IMR-90 (cell line): ENCODE results near the gene ATXN1. TPM values are rescaled to one million over a fixed set of nuclear protein-coding genes. Genes with fewer than 3 reads are reported as not detected.

ENCODE experiments used
- ATAC-seq: fragments of 200-7000 bp; cut with Tn5 transposase; 2 replicates; pipeline ENCODE4 v1.9.1; 2020; ENCODE audit warnings: low read depth, mild to moderate bottlenecking, moderate library complexity
- BruUV-seq: library from RNA; stranded (reverse); fragments of 400-500 nt; replicated peaks from 2 replicates; lab custom pipeline; 2021; lab: Mats Ljungman, UMichigan
- CTCF ChIA-PET: fragments of 300-600 bp; formaldehyde crosslinking; extraction: SDS; loops from one replicate; lab custom pipeline; 2021; ENCODE audit warnings: antibody characterized with exemption; lab: Yijun Ruan, JAX
- POLR2A ChIA-PET: fragments of 300-600 bp; sonication (Branson Sonifier 250); formaldehyde crosslinking; loops from one replicate; lab custom pipeline; 2022; ENCODE audit warnings: antibody characterized with exemption; ENCODE audit not compliant: unreplicated experiment; lab: Charles Lee
- DNase-seq: peaks from one replicate; pipeline ENCODE4 v3.0.0; 2013
- H2AFZ ChIP-seq: replicated peaks from 2 replicates; pipeline ENCODE3; 2013; ENCODE audit warnings: low read length, mild to moderate bottlenecking; ENCODE audit not compliant: poor library complexity
- H2AK5ac ChIP-seq: 2 replicates; pipeline ENCODE4 v1.6.1; 2013; ENCODE audit warnings: low read depth, low read length, inconsistent platforms
- H2AK9ac ChIP-seq: replicated peaks from 2 replicates; pipeline ENCODE3; 2013; ENCODE audit warnings: mild to moderate bottlenecking, low read depth, low read length, moderate library complexity; ENCODE audit not compliant: poor library complexity
- H2BK120ac ChIP-seq: 2 replicates; pipeline ENCODE4 v1.6.1; 2013; ENCODE audit warnings: low read depth, low read length, inconsistent platforms
- H2BK15ac ChIP-seq: 3 replicates; pipeline ENCODE4 v1.6.1; 2013; ENCODE audit warnings: low read depth, low read length, inconsistent platforms
- H2BK20ac ChIP-seq: 2 replicates; pipeline ENCODE4 v1.6.1; 2013; ENCODE audit warnings: low read depth, mild to moderate bottlenecking, inconsistent platforms, low read length, moderate library complexity
- H2BK5ac ChIP-seq: 2 replicates; pipeline ENCODE4 v1.6.1; 2013; ENCODE audit warnings: mild to moderate bottlenecking, low read depth, low read length, inconsistent platforms; ENCODE audit not compliant: poor library complexity, severe bottlenecking
- H3K14ac ChIP-seq: replicated peaks from 2 replicates; pipeline ENCODE4 v1.6.1; 2013; ENCODE audit warnings: low read depth, low read length, inconsistent platforms
- H3K18ac ChIP-seq: 2 replicates; pipeline ENCODE4 v1.6.1; 2013; ENCODE audit warnings: low read depth, low read length, control low read depth
- H3K23ac ChIP-seq: 2 replicates; pipeline ENCODE4 v1.6.1; 2013; ENCODE audit warnings: low read depth, low read length, inconsistent platforms
- H3K27ac ChIP-seq: 2 replicates; pipeline ENCODE4 v1.5.1; 2013; ENCODE audit warnings: mild to moderate bottlenecking, control low read depth, low read length; ENCODE audit not compliant: insufficient read depth
- H3K27me3 ChIP-seq: 2 replicates; pipeline ENCODE4 v1.6.1; 2013; ENCODE audit warnings: low read length; ENCODE audit not compliant: control insufficient read depth, insufficient read depth
- H3K36me3 ChIP-seq: 2 replicates; pipeline ENCODE4 v1.6.1; 2013; ENCODE audit warnings: low read length, mixed read lengths; ENCODE audit not compliant: control insufficient read depth, insufficient read depth
- H3K4ac ChIP-seq: 2 replicates; pipeline ENCODE4 v1.6.1; 2013; ENCODE audit warnings: low read depth, low read length, inconsistent platforms
- H3K4me1 ChIP-seq: 2 replicates; pipeline ENCODE4 v1.6.1; 2013; ENCODE audit warnings: low read length, mixed read lengths; ENCODE audit not compliant: control insufficient read depth, insufficient read depth
- H3K4me2 ChIP-seq: 2 replicates; pipeline ENCODE4 v1.6.1; 2013; ENCODE audit warnings: low read depth, mild to moderate bottlenecking, control low read depth, low read length, moderate library complexity
- H3K4me3 ChIP-seq: 2 replicates; pipeline ENCODE4 v1.5.1; 2013; ENCODE audit warnings: low read depth, mild to moderate bottlenecking, control low read depth, low read length, moderate library complexity; ENCODE audit not compliant: insufficient read depth
- H3K56ac ChIP-seq: 2 replicates; pipeline ENCODE4 v1.6.1; 2013; ENCODE audit warnings: low read length, inconsistent platforms; ENCODE audit not compliant: insufficient read depth; ENCODE audit errors: extremely low read depth
- H3K79me1 ChIP-seq, 2 experiments: 2 replicates each; pipeline ENCODE4 v1.6.1; 2013; ENCODE audit warnings: low read length in 2 of 2, inconsistent platforms in 1 of 2, low read depth in 1 of 2
- H3K9ac ChIP-seq: 2 replicates; pipeline ENCODE4 v1.6.1; 2013; ENCODE audit warnings: low read depth, low read length, control low read depth
- H3K9me1 ChIP-seq: 2 replicates; pipeline ENCODE4 v1.6.1; 2013; ENCODE audit warnings: low read length, inconsistent platforms; ENCODE audit not compliant: insufficient read depth
- H3K9me3 ChIP-seq: 2 replicates; pipeline ENCODE4 v1.6.1; 2013; ENCODE audit warnings: low read length; ENCODE audit not compliant: control insufficient read depth, insufficient read depth
- H4K20me1 ChIP-seq: 2 replicates; pipeline ENCODE4 v1.6.1; 2013; ENCODE audit warnings: low read length, inconsistent platforms; ENCODE audit not compliant: insufficient read depth
- H4K5ac ChIP-seq: 2 replicates; pipeline ENCODE4 v1.6.1; 2013; ENCODE audit warnings: mild to moderate bottlenecking, low read depth, low read length, control low read depth
- H4K8ac ChIP-seq, 2 experiments: 2 replicates each; pipeline ENCODE4 v1.6.1; 2013; ENCODE audit warnings: low read depth in 2 of 2, low read length in 2 of 2, control low read depth in 1 of 2, inconsistent platforms in 1 of 2
- H4K91ac ChIP-seq: 2 replicates; pipeline ENCODE4 v1.6.1; 2013; ENCODE audit warnings: low read depth, low read length, inconsistent platforms; ENCODE audit not compliant: insufficient read depth
- BHLHE40 ChIP-seq: fragments of 150-350 bp; IDR thresholded peaks from 2 replicates; pipeline ENCODE4 v1.6.1; 2016; ENCODE audit warnings: mild to moderate bottlenecking, low read depth, low read length
- CEBPB ChIP-seq: IDR thresholded peaks from 2 replicates; pipeline ENCODE4 v1.6.1; 2012; ENCODE audit warnings: low read depth, low read length, improper control_type of control experiment
- CHD1 ChIP-seq: IDR thresholded peaks from 2 replicates; pipeline ENCODE4 v1.6.1; 2012; ENCODE audit warnings: low read depth, low read length, improper control_type of control experiment
- CTCF ChIP-seq: conservative IDR thresholded peaks from 2 replicates; pipeline ENCODE4 v1.5.1; 2012; ENCODE audit warnings: mild to moderate bottlenecking, low read depth, low read length, improper control_type of control experiment
- ELK1 ChIP-seq: fragments of 150-350 bp; IDR thresholded peaks from 2 replicates; pipeline ENCODE4 v1.6.1; 2016; ENCODE audit warnings: low read depth, mild to moderate bottlenecking, low read length, moderate library complexity, borderline replicate concordance
- FOS ChIP-seq: fragments of 150-350 bp; IDR thresholded peaks from 2 replicates; pipeline ENCODE4 v1.6.1; 2016; ENCODE audit warnings: low read depth, low read length
- MAFK ChIP-seq: IDR thresholded peaks from 2 replicates; pipeline ENCODE4 v1.6.1; 2012; ENCODE audit warnings: low read depth, low read length, improper control_type of control experiment
- MAZ ChIP-seq: IDR thresholded peaks from 2 replicates; pipeline ENCODE4 v1.6.1; 2012; ENCODE audit warnings: low read depth, mild to moderate bottlenecking, low read length, improper control_type of control experiment, moderate library complexity, borderline replicate concordance
- MXI1 ChIP-seq: IDR thresholded peaks from 2 replicates; pipeline ENCODE4 v1.6.1; 2012; ENCODE audit warnings: low read depth, mild to moderate bottlenecking, low read length, moderate library complexity, borderline replicate concordance
- NFE2L2 ChIP-seq: fragments of 150-350 bp; IDR thresholded peaks from 2 replicates; pipeline ENCODE4 v1.6.1; 2016; ENCODE audit warnings: low read depth, mild to moderate bottlenecking, low read length
- POLR2A ChIP-seq: IDR thresholded peaks from 2 replicates; pipeline ENCODE4 v1.6.1; 2012; ENCODE audit warnings: mild to moderate bottlenecking, low read depth, low read length
- RAD21 ChIP-seq: IDR thresholded peaks from 2 replicates; pipeline ENCODE4 v1.6.1; 2012; ENCODE audit warnings: low read length, improper control_type of control experiment
- RCOR1 ChIP-seq: IDR thresholded peaks from 2 replicates; pipeline ENCODE4 v1.6.1; 2012; ENCODE audit warnings: mild to moderate bottlenecking, low read length, improper control_type of control experiment; ENCODE audit not compliant: insufficient replicate concordance
- RFX5 ChIP-seq: IDR thresholded peaks from 2 replicates; pipeline ENCODE4 v1.8.0; 2012; ENCODE audit warnings: low read depth, mild to moderate bottlenecking, low read length, moderate library complexity
- SMC3 ChIP-seq: fragments of 150-350 bp; IDR thresholded peaks from 2 replicates; pipeline ENCODE4 v1.6.1; 2016; ENCODE audit warnings: low read depth, mild to moderate bottlenecking, antibody characterized with exemption, low read length, moderate library complexity
- USF2 ChIP-seq: fragments of 150-350 bp; IDR thresholded peaks from 2 replicates; pipeline ENCODE4 v1.6.1; 2017; ENCODE audit warnings: mild to moderate bottlenecking, antibody characterized with exemption, low read length, low read depth
- WGBS, 2 experiments: methylation state at CpG; one replicate each; pipeline versions ENCODE4 v1.1.5 to v1.1.7; 2013; ENCODE audit warnings: missing lambda C conversion rate in 2 of 2; ENCODE audit not compliant: insufficient read length in 1 of 2; ENCODE audit errors: extremely low coverage in 2 of 2; 5-methylcytosine and 5-hydroxymethylcytosine counted together
- dilution Hi-C: fragments of 300-500 bp; cut with HindIII; formaldehyde crosslinking; loops from one replicate; pipeline ENCODE4 v1.14.3; 2018; ENCODE audit warnings: low sequenced_read_pairs; ENCODE audit not compliant: unreplicated experiment
- in situ Hi-C: fragments of 300-500 bp; cut with MboI; formaldehyde crosslinking; loops from 3 replicates; pipeline ENCODE4 v1.14.3; 2019; ENCODE audit warnings: low sequenced_read_pairs, inconsistent platforms, mixed read lengths
- intact Hi-C: fragments of 100-400 bp; cut with micrococcal nuclease; formaldehyde crosslinking; loops from 2 replicates; pipeline ENCODE4 v1.10.0; 2022
- polyA plus RNA-seq, 3 experiments: library from polyadenylated mRNA; depleted of rRNA; stranded (reverse); fragments of >200 nt; gene quantifications; 2 replicates each; pipeline ENCODE4 v1.2.3, GENCODE V29; 2012; ENCODE audit warnings: low replicate concordance in 1 of 3
- total RNA-seq: library from RNA; depleted of rRNA; stranded (reverse); fragments of >200 nt; gene quantifications from 2 replicates; pipeline ENCODE4 v1.2.3, GENCODE V29; 2012

The ATXN1 gene
- total and polyA plus RNA-seq, 2 of the 4 experiments (the other 2 are of a cell fraction) = 7.3 to 11.1 TPM

- DNase-seq = no peak
- Histone ChIP-seq H3K9me1 (peaks cover 8% of the 10 kb centered on the region; the same call in 1 of the 2 replicates), H3K14ac (no peak overlapping the region), H3K4me3 (no peak overlapping the region), H2AK9ac (no peak overlapping the region), H3K9me3 (no peaks in the 10 kb centered on the region), H2AK5ac (no peak overlapping the region), H4K20me1 (no peaks in the 10 kb centered on the region), H2BK5ac (no peak overlapping the region), H3K56ac (no peak overlapping the region), H4K91ac (no peak overlapping the region), H3K23ac (0 out of 2 replicates have a peak overlapping the region, but pooled peaks have one; percentile 16), H3K9ac (no peak overlapping the region), H3K4ac (0 out of 2 replicates have a peak overlapping the region, but pooled peaks have one; percentile 11), H3K79me1 (peaks cover 5 to 25% of the 10 kb centered on the region in 2 experiments), H4K8ac (no peak overlapping the region), H2BK20ac (0 out of 2 replicates have a peak overlapping the region, but pooled peaks have one; percentile 14), H3K4me1 (no peaks in the 10 kb centered on the region; the same call in none of the 2 replicates), H2BK120ac (no peak overlapping the region; the same call in 1 of the 2 replicates), H3K27me3 (no peaks in the 10 kb centered on the region), H3K18ac (0 out of 2 replicates have a peak overlapping the region, but pooled peaks have one; percentile 72), H2BK15ac (no peak overlapping the region), H3K27ac (no peak overlapping the region), H2AFZ (no peak overlapping the region), H4K5ac (no peak overlapping the region), H3K4me2 (no peak overlapping the region), H3K36me3 (peaks cover 3% of the 10 kb centered on the region)
- no peak for ATAC-seq
- dilution Hi-C loops (no loop called here), intact Hi-C loops (no loop called here), in situ Hi-C loops (no loop called here)
- WGBS, 2 experiments = no CpG with 5 or more reads among the region's 5 CpGs
- TF ChIP-seq SMC3 (no peak), BHLHE40 (no peak), CEBPB (no peak), MAZ (no peak), RFX5 (no peak), POLR2A (no peak), MXI1 (no peak), CTCF (no peak), MAFK (no peak), FOS (no peak), RCOR1 (no peak), USF2 (no peak), RAD21 (no peak), ELK1 (no peak), NFE2L2 (no peak), CHD1 (no peak)
- no TSS peak for BruUV-seq
- ChIA-PET POLR2A (interaction anchor here (0.6 kb wide), 1 partner anchor 137 kb away, joined by 8 read pairs; no protein-coding TSS in a partner anchor), CTCF (interaction anchor here (0.6 to 0.9 kb wide), 2 partner anchors 15 to 24 kb away, joined by 4 to 5 read pairs; no protein-coding TSS in a partner anchor)
These were observed 139.1 kb downstream of the ATXN1 start for GRCh38 chr6:16622193-16622592.
